Activated naive CD4-positive, alpha-beta T cell treated with Interleukin-2 at 50 U/mL for 16 hours (primary cell): ENCODE results near the gene FAM90A26.
"Not testable (repeated sequence)": the region's sequence is repeated elsewhere in the genome, so short reads cannot be mapped to it uniquely, and the experiment has no call there.

Source experiments
- DNase-seq: peaks from one replicate; pipeline ENCODE4 v3.0.0-alpha.2; 2020

The FAM90A26 gene, protein sequence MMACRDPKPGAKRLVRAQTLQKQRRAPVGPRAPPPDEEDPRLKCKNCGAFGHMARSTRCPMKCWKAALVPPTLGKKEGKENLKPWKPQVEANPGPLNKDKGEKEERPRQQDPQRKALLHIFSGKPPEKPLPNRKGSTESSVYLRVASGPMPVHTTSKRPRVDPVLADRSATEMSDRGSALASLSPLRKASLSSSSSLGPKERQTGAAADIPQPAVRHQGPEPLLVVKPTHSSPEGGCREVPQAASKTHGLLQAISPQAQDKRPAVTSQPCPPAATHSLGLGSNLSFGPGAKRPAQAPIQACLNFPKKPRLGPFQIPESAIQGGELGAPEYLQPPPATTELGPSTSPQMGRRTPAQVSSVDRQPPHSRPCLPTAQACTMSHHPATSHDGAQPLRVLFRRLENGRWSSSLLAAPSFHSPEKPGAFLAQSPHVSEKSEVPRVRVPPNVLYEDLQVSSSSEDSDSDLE

DNA sequence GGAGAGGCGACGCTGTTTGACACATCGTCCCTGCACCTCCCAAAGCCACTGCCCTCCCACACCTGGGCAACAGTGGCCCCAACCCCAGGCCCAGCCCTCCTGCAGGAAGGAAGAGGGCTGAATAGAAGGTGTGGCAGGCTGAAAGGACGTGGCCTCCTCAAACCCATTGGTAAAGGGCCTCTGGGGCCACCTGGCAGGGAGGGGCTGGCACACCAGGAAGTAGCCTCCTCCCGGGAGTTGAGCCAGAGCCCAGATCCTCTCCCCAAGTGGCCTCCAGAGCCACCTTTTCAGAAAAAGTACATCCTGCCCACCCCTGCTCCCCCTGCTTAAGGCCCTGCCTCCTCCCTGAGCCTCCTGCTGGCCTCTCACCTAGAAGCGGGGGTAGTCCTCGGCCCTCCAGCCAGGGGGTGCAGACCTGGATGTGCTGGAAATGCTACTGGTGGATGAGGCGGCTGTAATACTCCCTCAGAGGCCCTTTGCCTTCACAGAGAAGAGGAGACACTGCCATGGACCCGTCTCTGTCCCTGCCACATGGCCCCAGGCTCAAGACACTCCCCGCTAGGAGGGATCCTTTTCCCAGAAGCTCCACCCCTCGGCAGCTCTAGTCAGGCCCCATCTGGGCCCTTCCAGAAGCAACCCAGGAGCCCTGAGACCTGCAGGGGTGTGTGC, at the start of gene FAM90A26:
TSS of gene FAM90A26 (plus strand) at position 619 of the 669 bp plus-strand sequence. CDS start 2,764 bp downstream, outside the sequence.
- not testable (repeated sequence) for DNase-seq

DNA sequence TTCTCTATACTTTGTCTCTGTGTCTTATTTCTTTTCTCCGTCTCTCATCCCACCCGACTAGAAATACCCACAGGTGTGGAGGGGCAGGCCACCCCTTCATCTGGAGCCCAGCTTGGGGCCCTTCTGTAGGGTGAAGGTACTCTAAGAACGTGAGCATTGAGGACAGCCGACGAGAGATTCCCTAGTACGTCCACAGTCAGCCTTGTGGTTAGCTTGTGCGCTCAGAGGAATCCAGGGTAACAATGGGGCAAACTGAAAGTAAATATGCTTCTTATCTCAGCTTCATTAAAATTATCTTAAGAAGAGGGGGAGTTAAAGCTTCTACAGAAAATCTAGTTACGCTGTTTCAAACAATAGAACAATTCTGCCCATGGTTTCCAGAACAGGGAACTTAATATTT, 47.5 kb upstream of the FAM90A26 start:
- not testable (repeated sequence) for DNase-seq

DNA sequence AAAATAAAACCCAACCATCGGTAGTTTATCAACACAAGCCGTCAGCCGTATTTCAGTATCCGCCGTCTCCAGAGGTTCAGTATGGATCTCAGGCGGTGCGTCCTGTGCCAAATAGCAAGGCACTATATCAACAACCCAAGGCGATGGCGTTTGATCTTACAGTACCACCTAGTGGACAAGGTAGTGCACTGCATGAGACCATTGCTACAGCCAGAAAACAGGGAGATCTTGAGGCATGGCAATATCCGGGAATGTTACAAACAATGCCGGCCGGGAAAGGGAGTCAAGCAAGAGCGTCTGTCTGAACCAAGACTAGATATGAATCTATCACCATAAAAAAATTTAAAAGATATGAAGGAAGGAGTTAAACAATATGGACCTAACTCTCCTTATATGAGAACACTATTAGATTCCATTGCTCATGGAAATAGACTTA, 46.6 kb upstream of the FAM90A26 start:
- peak; percentile 9 for DNase-seq

DNA sequence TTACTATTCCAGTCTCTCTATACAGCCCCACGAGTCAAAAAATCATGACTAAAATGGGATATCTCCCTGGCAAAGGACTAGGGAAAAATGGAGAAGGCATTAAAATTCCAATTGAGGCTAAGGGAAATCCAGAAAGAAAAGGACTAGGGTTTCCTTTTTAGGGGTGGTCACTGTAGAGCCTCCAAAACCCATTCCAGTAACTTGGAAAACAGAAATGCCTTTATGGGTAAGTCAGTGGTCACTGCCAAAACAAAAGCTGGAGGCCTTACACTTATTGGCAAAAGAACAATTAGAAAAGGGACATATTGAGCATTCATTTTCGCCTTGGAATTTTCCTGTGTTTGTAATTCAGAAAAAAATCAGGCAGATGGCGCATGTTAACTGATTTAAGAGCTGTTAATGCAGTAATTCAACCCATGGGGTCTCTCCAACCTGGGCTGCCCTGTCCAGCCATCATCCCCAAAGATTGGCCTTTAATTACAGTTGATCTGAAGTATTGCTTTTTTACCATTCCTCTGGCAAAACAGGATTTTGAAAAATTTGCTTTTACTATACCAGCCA, 44.5 kb upstream of the FAM90A26 start:
- DNase-seq: not testable (repeated sequence)

DNA sequence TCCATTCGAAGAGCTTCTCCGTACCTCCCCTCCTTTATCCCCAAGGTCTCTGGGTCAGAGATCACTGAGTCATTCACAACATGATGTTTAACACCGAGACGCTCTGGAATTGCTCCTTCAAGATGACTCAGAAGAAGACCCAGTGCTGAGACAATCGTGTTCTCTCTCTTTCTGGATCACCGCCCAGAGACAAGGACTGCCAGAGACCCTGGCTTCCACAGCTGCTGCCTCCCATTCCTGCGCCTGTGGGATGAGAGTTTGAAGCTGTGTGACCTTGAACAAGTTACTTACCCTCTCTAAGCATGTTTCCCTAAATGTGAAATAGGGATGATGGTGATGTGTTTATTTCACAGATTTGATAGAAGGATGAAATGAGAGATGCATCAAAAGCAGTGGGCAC, 38.8 kb upstream of the FAM90A26 start:
- DNase-seq: not testable (repeated sequence)

DNA sequence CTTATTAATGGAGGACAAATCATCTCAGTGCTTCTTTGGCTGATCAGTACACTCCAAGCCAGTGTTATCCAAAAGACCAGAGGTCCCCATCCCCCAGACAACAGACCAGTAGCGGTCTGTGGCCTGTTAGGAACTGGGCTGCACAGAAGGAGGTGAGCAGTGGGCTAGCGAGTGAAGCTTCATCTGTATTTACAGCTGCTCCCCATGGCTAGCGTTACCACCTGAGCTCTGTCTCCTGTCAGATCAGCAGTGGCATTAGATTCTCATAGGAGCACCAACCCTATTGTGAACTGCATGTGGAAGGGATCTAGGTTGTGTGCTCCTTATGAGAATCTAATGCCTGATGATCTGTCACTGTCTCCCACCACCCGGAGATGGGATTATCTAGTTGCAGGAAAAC, 37.4 kb upstream of the FAM90A26 start:
- DNase-seq: not testable (repeated sequence)

DNA sequence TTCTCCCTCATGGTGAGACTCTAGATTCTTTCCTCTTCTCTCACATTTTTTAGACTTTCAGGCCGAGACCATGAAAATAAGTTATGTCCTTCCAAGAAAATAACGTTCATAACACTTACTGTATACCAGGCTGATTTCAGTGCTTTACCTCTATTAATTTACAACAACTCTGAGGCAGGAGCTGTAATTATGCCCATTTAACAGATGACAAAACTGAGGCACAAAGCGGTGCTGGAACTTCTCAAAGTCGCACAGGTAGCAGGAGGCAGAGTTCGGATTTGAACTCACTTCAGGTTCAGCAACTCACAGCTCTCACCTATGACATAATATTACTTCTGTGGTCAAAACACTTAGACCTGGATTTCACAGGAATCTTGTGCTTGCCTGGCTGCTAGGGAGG, 36.2 kb upstream of the FAM90A26 start:
- DNase-seq: not testable (repeated sequence)

DNA sequence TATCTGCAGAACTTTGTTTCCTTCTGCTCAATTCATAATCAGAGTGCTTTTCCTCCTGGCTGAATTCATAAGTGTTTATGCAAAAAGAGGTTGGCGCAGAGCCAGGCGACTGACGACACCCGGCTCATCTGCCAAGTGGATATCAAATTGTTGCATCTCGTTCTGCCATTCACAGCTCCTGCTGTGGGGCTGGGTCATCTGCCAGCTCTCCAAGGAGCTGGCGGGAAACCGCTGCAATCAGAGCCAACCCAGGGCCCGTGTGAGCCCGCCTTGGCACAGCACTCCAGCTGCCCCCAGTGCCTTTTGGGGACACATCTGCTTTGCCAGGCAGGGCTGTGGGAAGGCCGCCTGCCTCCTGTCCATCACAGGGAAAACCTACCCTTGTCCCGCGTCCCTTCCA, 35.7 kb upstream of the FAM90A26 start:
- DNase-seq: not testable (repeated sequence)

DNA sequence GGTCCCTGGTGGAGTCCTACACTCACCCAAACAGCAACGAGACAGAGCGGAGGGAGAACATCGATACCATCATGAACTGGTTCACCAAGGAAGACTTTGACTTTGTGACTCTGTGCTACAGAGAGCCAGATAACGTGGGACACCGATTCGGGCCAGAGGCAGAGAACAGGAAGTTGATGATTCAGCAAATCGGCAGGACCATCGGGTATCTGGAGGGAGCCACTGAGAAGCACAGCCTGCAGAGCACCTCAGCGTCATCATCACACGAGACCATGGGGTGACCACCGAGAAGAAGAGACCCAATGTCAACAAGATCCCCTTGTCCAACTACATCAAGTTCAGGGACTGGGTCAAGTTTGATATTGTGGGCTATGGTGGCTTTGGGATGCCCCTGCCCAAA, 29.2 kb upstream of the FAM90A26 start:
- not testable (repeated sequence) for DNase-seq

DNA sequence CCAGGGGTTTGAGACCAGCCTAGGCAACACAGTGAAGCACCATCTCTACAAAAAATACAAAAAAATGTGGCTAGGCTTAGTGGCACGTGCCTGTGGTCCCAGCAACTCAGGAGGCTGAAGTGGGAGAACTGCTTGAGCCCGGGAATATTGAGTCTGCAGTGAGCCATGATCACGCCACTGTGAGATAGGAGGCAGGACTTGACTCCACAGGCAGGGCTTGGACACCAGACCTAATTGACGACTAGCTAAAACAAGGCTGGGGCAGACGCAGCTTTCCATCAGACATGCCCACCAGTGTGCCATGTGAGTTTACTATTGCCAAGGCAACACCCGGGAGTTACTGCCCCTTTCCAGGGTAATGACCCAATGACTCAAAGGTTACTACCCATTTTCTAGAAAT, 27.4 kb upstream of the FAM90A26 start:
- DNase-seq: not testable (repeated sequence)

DNA sequence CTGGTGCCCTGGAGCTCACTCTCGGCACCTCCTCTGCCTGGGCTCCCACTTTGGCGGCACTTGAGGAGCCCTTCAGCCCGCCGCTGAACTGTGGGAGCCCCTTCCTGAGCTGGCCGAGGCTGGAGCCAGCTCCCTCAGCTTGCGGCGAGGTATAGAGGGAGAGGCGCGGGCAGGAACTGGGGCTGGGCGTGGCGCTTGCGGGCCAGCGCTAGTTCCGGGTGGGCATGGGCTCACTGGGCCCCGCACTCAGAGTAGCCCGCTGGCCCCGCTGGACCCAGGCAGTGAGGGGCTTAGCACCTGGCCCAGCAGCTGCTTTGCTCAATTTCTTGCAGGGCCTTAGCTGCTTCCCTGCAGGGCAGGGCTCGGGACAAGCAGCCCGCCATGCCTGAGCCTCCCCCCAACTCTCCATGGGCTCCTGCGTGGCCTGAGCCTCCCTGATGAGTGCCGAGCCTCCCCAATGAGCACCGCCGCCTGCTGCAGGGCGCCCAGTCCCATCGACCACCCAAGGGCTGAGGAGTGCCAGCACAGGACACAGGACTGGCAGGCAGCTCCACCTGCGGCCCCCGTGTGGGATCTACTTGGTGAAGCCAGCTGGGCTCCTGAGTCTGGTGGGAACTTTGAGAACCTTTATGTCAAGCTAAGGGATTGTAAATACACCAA, 26.7 kb upstream of the FAM90A26 start:
- no peak for DNase-seq

DNA sequence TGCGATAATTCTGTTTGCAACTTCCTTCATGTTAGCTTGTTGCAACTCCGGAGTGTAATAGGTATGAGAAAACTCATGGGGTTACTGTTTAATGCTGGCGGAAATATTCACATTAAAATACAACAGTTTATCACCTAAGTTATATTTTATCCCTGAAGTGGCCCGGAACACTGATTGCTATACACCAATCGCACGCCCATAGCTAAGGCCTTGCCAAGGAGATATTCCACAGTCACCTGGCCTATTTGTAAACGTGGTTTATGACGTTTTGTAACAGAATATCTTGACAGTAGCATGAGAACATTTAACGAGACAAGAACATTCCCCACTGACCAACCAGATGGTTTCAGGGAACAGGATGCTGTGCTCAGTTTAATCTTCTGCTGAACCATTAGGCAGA, 23.2 kb upstream of the FAM90A26 start:
- DNase-seq: no peak

DNA sequence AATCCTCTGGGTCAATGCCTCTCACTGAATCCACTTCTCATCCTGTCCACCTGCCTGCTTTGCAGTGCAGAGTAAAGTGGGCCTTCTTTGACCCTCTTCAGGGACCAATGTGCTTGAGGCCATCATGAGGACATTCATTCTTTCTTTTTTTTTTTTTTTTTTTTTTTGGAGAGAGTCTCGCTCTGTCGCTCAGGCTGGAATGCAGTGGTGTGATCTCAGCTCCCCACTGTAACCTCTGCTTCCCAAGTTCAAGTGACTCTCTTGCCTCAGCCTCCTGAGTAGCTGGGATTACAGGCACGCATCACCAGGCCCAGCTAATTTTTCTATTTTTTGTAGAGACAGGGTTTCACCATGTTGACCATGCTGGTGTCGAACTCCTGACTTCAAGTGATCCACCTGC, 22.8 kb upstream of the FAM90A26 start:
- DNase-seq: not testable (repeated sequence)

DNA sequence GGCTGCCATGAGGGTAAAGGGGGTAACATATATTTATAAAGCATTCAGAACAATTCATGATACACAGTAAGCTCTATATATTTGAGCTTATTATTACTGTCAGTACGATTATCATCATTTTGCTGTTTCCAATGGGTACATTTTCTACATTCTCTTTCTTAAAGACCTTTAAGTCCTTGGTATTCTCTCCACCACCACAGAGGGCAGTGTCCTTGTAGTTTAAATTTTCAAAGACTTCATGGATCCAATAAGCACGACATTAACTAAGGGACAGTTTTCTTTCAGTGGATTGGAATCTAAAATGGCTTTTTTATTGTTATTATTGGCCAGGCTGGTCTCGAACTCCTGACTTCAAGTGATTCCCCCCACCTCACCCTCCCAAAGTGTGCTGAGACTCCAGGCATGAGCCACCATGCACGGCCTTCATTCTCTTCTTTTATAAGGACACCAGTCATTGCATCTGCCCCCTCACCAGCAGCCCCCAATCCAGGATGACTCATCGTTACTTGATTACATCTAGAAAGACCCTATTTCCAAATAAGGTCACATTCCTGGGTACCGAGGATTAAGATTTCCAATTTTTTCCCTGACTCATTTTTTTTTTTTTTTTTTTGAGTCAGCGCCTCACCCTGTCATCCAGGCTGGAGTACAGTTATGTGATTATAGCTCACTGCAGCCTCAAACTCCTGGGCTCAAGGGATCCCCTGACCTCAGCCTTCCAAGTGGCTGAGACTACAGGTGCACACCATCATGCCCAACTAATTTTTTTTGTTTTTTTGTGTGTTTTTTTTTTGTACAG, 21.4 kb upstream of the FAM90A26 start:
- DNase-seq: not testable (repeated sequence)

DNA sequence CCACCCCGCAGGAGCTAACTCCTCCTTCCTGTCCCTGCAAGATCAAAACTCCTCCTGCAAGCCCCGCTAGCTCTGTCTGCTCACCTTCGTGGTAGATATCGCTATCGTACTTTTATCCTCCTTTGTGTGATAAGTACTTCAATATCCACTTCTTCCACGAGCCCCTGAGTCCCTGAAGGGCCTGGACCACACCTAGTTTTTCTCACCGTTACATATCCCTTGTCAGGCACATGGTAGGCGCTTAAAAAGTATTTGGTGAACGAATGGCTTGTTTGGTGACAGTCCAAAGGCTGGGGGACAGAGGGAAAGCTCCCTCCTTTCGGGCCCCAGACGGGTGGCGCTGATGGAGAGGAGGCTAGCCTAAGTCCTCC, 18.4 kb upstream of the FAM90A26 start:
- DNase-seq: not testable (repeated sequence)

DNA sequence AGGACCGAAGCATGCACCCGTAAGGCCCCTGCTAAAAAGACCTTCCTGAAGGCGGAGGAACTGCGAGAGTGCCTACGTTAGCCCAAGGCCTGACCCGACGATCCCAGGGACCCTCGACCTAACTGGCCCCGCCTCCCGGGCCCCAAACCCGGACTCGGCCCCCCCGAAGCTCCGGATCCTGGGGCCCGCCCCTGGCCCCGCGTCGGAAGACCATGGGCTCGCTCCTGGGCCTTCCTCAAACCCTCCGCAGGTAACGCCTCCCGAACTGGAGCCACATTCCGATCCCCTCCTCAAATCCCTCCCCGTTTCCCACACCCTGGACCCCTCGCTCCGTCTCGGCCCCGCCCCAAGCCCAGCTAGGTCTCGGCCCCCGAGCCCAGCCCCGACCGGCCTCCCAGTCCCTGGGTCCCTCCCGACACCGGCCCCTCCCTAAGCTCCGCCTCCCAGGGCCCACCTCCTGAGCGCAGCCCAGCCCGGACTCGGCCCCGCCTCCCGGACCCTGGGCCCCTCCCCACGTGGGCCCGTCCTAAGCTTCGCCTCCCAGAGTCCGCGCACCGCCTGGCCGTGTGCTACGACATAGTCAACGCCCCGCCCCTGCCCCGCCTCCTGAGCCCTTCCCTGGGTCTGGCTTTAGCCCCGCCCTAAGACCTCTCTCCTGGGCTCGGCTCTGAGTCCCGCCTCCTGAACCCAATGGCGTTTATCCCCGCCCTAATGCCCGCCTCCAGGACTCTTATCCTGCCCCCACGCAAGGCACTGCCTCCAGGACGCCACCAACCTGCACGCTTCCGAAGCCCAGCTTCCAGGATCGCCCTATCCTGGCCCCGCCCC, 17.8 kb upstream of the FAM90A26 start:
- DNase-seq: peak; percentile 99

DNA sequence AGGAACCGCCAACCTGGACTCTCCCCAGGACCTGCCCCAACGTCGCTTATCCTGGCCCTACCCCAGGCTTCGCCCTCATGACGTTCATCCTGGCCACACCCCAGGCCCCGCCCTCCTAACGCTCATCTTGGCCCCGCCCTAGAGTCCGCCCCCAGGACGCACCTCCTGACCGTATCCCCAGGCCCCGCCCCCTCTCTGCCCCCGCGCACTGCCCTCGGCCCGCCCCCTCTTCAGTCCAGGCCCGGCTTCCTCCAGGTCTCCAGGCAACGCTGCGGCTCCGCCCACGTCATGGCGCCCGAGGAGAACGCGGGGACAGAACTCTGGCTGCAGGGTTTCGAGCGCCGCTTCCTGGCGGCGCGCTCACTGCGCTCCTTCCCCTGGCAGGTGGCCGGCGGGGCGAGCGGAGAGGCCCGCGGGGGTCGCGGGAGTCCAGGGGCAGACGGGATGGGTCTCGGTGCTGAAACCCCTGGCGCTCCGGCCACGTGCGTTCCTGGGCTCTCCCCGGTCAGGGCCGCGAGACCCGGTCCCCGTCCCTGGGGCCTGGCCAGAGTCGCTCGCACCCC, 17.1 kb upstream of the FAM90A26 start:
- DNase-seq: peak; percentile 98

DNA sequence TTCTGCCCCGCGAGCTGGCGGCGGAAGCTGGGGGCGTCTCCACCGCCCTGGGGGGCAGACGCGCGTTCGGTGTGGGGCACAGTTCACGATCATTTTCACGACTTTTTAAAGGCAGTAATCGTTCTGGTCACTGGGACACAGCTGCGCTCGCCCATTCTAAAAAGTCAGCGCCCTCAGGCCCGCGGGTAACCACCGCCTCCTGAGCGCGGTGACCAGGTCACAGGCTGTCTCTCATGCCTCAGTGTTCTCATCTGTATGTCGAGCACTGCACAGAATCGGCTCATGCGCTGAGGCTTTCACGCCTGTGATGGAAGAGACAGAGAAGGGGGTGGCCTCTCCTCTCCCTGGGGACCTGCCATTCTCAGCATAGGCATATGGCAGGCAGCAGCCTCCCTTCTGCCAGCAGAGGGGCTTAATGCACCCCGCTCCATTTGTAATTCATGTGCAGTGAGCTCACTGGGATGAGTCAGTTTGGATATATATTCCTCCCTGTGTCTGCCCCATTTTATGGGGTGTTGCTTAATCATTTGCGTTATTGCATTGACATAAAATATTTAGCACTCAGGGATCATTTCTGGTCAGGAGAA, 16.5 kb upstream of the FAM90A26 start:
- not testable (repeated sequence) for DNase-seq

DNA sequence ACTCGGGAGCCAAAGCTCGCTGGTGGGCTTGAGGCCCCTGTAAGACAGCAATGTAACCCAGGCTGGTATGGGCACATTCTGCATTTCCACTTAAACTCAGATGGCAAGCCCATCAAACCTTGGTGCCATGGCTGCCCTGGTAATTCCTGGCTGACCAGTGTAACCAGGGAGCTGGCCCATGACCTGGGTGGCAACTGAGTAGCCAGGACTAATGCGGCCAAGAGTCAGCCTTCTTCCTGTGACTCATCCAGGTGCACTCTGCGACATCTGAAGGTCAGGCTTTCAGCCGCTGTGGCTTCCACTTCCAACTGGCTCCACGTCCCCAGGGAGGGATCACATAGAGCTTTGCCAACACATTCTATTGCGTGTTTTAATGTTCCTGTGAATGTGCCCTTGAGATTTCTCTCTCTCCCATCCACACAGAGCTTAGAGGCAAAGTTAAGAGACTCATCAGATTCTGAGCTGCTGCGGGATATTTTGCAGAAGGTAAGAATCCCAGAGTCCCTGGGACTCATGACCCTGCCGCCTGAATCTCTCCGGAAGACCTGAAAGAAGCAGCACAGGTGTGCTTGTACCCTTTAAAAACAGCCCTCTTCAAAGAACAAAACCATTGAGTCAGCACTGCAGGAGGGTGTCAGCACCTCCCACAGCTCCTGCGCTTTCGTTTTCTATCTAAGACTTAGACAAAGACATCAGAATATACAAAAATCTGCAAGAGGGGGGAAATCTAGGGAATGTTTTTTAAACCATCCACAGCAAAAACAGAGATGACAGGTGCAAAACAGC, 14.9 kb upstream of the FAM90A26 start:
- DNase-seq: peak; percentile 41

DNA sequence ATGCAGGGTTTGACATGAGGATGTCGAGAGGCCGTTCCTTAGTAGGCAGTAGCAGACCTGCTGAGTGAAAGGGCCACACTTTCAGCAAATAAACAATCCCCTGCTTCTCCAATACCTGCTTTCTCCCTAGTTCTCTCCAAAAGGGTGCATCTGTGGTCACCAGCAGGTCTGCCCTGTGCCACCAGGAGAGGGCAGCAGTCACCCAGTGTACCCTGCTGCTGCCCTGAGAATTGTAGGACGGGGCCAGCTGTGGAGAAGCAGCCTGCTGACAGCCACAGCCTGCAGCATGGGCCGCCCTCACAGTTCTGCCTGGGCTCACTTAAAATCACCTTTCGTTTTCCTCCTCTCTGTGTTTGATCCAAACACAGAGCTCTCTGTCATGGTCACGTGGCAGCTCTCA, 11.8 kb upstream of the FAM90A26 start:
- DNase-seq: not testable (repeated sequence)
